AG04450 (cell line): Measurements from ENCODE around the gene GDPD2. TPM values are rescaled to one million over a fixed set of nuclear protein-coding genes. Genes with fewer than 3 reads are reported as not detected.

Source experiments
- CTCF ChIA-PET: fragments of 300-600, 350-600 bp; formaldehyde crosslinking; extraction: SDS; loops from one replicate; lab custom pipeline; 2022; ENCODE audit warnings: antibody characterized with exemption, inconsistent platforms; lab: Charles Lee
- POLR2A ChIA-PET: fragments of 350-600 bp; formaldehyde crosslinking; extraction: SDS; loops from one replicate; lab custom pipeline; 2021; ENCODE audit warnings: antibody characterized with exemption, inconsistent platforms; lab: Yijun Ruan, JAX
- DNase-seq: peaks from one replicate; pipeline ENCODE4 v3.0.0-alpha.2; 2011; ENCODE audit warnings: low read depth, low spot score
- H3K27ac ChIP-seq: one replicate; pipeline ENCODE4 v1.5.1; 2012; ENCODE audit warnings: low read depth, low read length, control low read depth
- H3K27me3 ChIP-seq: one replicate; pipeline ENCODE4 v1.6.0; 2012; ENCODE audit warnings: low read length; ENCODE audit not compliant: control insufficient read depth, insufficient read depth
- H3K4me3 ChIP-seq: 2 replicates; pipeline ENCODE4 v1.5.1; 2011; ENCODE audit warnings: mild to moderate bottlenecking, low read depth, low read length, control low read depth
- H3K9me3 ChIP-seq: 2 replicates; pipeline ENCODE4 v1.5.1; 2012; ENCODE audit warnings: low read length; ENCODE audit not compliant: control insufficient read depth, insufficient read depth
- polyA plus RNA-seq: library from polyadenylated mRNA; depleted of rRNA; stranded (reverse); fragments of >200 nt; gene quantifications from 2 replicates; pipeline ENCODE4 v1.2.3, GENCODE V29; 2011
- TF ChIP-seq, protein P1 (sequence below): IDR thresholded peaks from 2 replicates; pipeline ENCODE4 v1.5.1; 2011; ENCODE audit warnings: low read depth, low read length, control low read depth, inconsistent platforms

GDPD2 gene
- polyA plus RNA-seq, 1 experiment, result not detected

DNA sequence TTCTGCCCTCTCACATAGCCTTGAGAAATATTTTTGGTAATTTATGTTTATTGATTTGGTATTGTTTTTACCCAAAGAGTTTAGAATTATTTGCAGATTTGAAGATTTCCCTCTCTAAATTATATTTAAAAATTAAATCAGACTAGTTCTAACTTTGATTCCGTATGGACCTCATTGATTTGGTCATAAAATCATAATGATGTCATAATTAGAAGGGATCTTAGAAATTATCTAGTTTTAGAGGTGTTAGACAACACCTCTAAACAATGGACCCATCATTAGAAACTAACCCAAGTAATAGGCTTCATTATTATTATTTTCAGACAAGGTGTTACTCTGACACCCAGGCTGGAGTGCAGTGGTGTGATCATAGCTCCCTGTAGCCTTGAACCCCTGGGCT, 45.6 kb downstream of the GDPD2 start:
- POLR2A ChIA-PET, result no interaction called here
- Histone ChIP-seq H3K27me3 (no peaks in the 10 kb centered on the region), H3K4me3 (no peak overlapping the region), H3K9me3 (no peaks in the 10 kb centered on the region), H3K27ac (no peak overlapping the region)
- CTCF ChIA-PET, result no interaction called here
- TF ChIP-seq, protein P1, sequence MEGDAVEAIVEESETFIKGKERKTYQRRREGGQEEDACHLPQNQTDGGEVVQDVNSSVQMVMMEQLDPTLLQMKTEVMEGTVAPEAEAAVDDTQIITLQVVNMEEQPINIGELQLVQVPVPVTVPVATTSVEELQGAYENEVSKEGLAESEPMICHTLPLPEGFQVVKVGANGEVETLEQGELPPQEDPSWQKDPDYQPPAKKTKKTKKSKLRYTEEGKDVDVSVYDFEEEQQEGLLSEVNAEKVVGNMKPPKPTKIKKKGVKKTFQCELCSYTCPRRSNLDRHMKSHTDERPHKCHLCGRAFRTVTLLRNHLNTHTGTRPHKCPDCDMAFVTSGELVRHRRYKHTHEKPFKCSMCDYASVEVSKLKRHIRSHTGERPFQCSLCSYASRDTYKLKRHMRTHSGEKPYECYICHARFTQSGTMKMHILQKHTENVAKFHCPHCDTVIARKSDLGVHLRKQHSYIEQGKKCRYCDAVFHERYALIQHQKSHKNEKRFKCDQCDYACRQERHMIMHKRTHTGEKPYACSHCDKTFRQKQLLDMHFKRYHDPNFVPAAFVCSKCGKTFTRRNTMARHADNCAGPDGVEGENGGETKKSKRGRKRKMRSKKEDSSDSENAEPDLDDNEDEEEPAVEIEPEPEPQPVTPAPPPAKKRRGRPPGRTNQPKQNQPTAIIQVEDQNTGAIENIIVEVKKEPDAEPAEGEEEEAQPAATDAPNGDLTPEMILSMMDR, result no peak
- DNase-seq, result no peak

DNA sequence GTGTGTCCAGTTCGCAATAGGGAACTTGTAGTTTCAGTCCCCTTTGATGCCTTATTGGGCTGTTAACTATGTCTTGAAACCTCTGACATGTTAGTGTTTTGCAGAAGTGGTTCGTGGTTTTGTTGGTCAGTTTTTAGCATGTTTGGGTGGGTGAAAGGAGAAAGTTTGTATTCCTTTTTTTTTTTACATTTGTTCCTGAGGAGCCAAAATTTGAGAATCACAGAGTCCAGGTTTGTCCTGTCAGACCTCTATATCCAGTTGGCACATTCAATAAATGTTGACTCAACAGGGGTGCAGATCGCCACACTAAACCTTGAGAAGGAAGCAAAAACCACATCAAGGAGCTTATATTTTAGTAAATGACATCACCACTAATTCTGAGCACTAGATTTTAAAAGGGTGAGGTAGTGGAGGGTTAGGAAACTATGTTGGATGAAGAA, 47.8 kb downstream of the GDPD2 start:
- H3K9me3 ChIP-seq, result no peaks in the 10 kb centered on the region
- no peak overlapping the region for H3K4me3 ChIP-seq
- no peak overlapping the region for H3K27ac ChIP-seq
- ChIA-PET CTCF (no interaction called here), POLR2A (no interaction called here)
- H3K27me3 ChIP-seq, result no peaks in the 10 kb centered on the region
- TF ChIP-seq, protein P1, result no peak
- no peak for DNase-seq

DNA sequence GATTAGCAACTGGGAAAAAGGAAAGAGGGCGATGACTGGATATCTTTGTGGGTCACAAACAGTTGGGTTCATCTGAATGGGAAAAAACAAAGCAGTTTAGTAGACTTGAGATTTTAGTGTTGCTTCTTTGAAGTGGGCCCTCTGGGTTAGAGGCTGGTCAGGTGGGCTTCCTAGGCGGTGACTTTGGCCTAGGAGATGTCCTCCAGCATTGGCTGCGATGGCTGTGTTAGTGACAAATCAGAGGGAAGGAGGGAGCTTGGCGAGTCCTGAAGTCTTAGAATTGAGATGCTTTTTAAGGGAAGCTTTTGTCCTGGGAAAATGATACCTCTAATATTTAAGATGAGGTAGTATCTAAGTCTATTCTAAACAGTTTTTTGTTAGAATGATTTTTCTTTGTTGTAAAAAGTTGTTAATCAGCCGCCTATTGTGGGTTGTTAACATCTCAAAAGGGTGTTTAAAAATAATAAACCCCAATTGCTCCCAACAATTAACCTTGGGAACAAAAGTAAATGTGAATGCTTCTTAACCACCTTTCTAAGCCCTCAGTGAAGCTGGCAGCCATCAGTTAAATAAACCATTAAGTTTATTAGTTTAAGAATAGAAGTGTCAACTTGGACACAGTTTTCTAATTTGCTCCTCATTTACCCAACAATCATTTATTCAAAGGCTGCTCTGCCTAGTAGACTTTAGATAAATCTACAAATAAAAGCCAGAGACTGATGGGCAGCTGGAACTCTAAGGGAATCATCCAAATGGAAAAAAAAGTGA, 53.2 kb downstream of the GDPD2 start:
- TF ChIP-seq, protein P1, result no peak
- ChIA-PET POLR2A (interaction anchor here (0.6 kb wide), 1 partner anchor 297 kb away, joined by 5 read pairs; no protein-coding TSS in a partner anchor), CTCF (interaction anchor here (1.4 kb wide), 1 partner anchor 79 kb away, joined by 3 read pairs; no protein-coding TSS in a partner anchor)
- Histone ChIP-seq H3K27ac (peak overlapping the region; percentile 92), H3K27me3 (no peaks in the 10 kb centered on the region), H3K4me3 (no peak overlapping the region), H3K9me3 (no peaks in the 10 kb centered on the region)
- DNase-seq, result no peak

DNA sequence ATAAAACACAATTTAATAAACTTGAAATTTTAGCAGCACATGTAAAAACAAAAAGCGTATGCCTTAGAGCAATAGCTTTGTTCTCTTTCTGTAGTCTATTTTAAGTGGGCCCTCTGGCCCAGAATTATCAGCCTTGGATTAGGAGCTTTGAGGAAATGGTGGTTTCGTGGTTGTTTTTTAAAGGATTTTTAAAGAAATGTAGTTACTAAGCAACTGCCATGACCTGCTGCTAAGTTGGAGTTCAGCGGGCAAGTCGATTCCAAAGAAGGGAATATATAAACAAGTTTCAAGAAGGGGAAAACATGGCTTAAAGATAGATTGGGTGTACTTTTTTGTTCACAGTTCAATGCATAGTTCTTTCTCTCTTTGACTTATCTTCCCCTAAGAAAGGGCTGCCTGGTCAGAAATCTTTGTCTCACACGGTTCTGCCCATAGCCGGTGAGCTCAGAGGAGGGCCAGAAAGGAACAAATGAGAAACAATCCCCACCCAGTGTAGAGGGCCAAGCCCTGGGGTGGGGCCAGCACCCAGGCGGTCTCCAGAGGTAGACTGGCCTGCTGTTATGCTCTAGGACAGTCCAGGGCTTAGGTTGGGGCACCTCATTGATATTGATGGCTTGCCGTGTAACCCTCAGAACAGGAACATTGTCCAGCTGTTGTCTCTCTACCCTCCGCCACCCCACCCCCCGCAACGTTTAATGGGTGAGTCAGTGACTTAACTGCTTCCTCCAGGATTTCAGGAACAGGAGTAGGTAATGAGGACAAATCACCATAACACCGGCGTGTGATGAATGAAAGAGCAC, 54.0 kb downstream of the GDPD2 start:
- peak overlapping the region; percentile 22 for H3K4me3 ChIP-seq
- TF ChIP-seq, protein P1, result no peak
- ChIA-PET CTCF (interaction anchor here (1.4 to 1.8 kb wide), 2 partner anchors 26 to 78 kb away, joined by 3 to 6 read pairs; no protein-coding TSS in a partner anchor), POLR2A (interaction anchor here (0.6 kb wide), 1 partner anchor 298 kb away, joined by 5 read pairs; no protein-coding TSS in a partner anchor)
- DNase-seq, result no peak
- H3K27me3 ChIP-seq, result no peaks in the 10 kb centered on the region
- H3K9me3 ChIP-seq, result no peaks in the 10 kb centered on the region
- H3K27ac ChIP-seq, result peak overlapping the region; percentile 92
